Neural cell (in vitro differentiated cells): Measurements from ENCODE around the gene VAV3. TPM values are rescaled to one million over a fixed set of nuclear protein-coding genes. Genes with fewer than 3 reads are reported as not detected.

Experiments
- H2AFZ ChIP-seq: fragments of 200-600, 300-800 bp; sonication (generic), shearing (Covaris generic); 2 replicates; pipeline ENCODE4 v1.6.0; 2014; ENCODE audit warnings: low read depth, mild to moderate bottlenecking, antibody characterized with exemption, low read length, moderate library complexity
- H3F3A ChIP-seq: fragments of 200-600 bp; shearing (Covaris generic); 2 replicates; pipeline ENCODE4 v1.6.1; 2016; ENCODE audit warnings: mild to moderate bottlenecking, moderate library complexity, mixed read lengths, antibody characterized with exemption, low read length; ENCODE audit not compliant: insufficient read depth, poor library complexity, severe bottlenecking
- H3K27ac ChIP-seq: fragments of 200-600, 300-800 bp; sonication (generic), shearing (Covaris generic); 2 replicates; pipeline ENCODE4 v1.5.1; 2014; ENCODE audit warnings: mild to moderate bottlenecking, low read length, moderate library complexity
- H3K27me3 ChIP-seq: fragments of 300-800, 200-600 bp; sonication (generic), shearing (Covaris generic); 2 replicates; pipeline ENCODE4 v1.6.0; 2014; ENCODE audit warnings: mild to moderate bottlenecking, low read depth, low read length, moderate library complexity; ENCODE audit not compliant: insufficient read depth
- H3K36me3 ChIP-seq: fragments of 300-800, 200-600 bp; sonication (generic), shearing (Covaris generic); 2 replicates; pipeline ENCODE4 v1.5.1; 2014; ENCODE audit warnings: mild to moderate bottlenecking, antibody characterized with exemption, low read length, moderate library complexity; ENCODE audit not compliant: insufficient read depth
- H3K4me2 ChIP-seq: fragments of 300-800, 200-600 bp; sonication (generic), shearing (Covaris generic); 2 replicates; pipeline ENCODE4 v1.6.0; 2014; ENCODE audit warnings: mild to moderate bottlenecking, low read length
- H3K4me3 ChIP-seq: fragments of 300-800, 200-600 bp; sonication (generic), shearing (Covaris generic); 2 replicates; pipeline ENCODE4 v1.5.1; 2014; ENCODE audit warnings: mild to moderate bottlenecking, low read length, moderate library complexity
- H3K79me2 ChIP-seq: fragments of 200-600 bp; shearing (Covaris generic); replicated peaks from 2 replicates; pipeline ENCODE4 v1.6.0; 2014; ENCODE audit warnings: mild to moderate bottlenecking, low read length, moderate library complexity; ENCODE audit not compliant: insufficient read depth
- H3K9ac ChIP-seq: fragments of 300-800, 200-600 bp; sonication (generic), shearing (Covaris generic); 2 replicates; pipeline ENCODE4 v1.6.1; 2016; ENCODE audit warnings: mild to moderate bottlenecking, low read length, mixed read lengths
- H3K9me2 ChIP-seq: fragments of 200-600 bp; shearing (Covaris generic); 2 replicates; pipeline ENCODE4 v1.6.1; 2016; ENCODE audit warnings: mild to moderate bottlenecking, low read length, mixed read lengths; ENCODE audit not compliant: insufficient read depth
- H3K9me3 ChIP-seq: fragments of 200-600, 300-800 bp; sonication (generic), shearing (Covaris generic); 2 replicates; pipeline ENCODE4 v1.6.1; 2016; ENCODE audit warnings: mild to moderate bottlenecking, mixed run types, low read length, moderate library complexity, mixed read lengths
- H4K20me1 ChIP-seq: fragments of 200-600 bp; shearing (Covaris generic); 2 replicates; pipeline ENCODE4 v1.6.1; 2016; ENCODE audit warnings: mild to moderate bottlenecking, mixed run types; ENCODE audit not compliant: insufficient read depth
- CTCF ChIP-seq: fragments of 450-650 bp; IDR thresholded peaks from 2 replicates; pipeline ENCODE4 v1.5.1; 2014; ENCODE audit warnings: antibody characterized with exemption, mild to moderate bottlenecking, moderate library complexity; ENCODE audit not compliant: poor library complexity, severe bottlenecking
- EP300 ChIP-seq: fragments of 450-650 bp; conservative IDR thresholded peaks from 2 replicates; pipeline ENCODE4 v1.6.1; 2014; ENCODE audit warnings: antibody characterized with exemption, mild to moderate bottlenecking, moderate library complexity; ENCODE audit not compliant: poor library complexity, severe bottlenecking
- EZH2 ChIP-seq: fragments of 200-600, 300-800 bp; shearing (Covaris generic), sonication (generic); IDR thresholded peaks from 2 replicates; pipeline ENCODE4 v1.6.1; 2014; ENCODE audit warnings: antibody characterized with exemption, low read length, borderline replicate concordance, mild to moderate bottlenecking; ENCODE audit not compliant: insufficient read depth, poor library complexity, severe bottlenecking
- MXI1 ChIP-seq: fragments of 450-650 bp; conservative IDR thresholded peaks from 2 replicates; pipeline ENCODE4 v1.6.1; 2014; ENCODE audit warnings: antibody characterized with exemption, mild to moderate bottlenecking; ENCODE audit not compliant: poor library complexity, severe bottlenecking
- POLR2AphosphoS5 ChIP-seq: IDR thresholded peaks from 2 replicates; pipeline ENCODE4 v1.6.1; 2012
- RAD21 ChIP-seq: fragments of 450-650 bp; conservative IDR thresholded peaks from 2 replicates; pipeline ENCODE4 v1.6.1; 2014; ENCODE audit warnings: antibody characterized with exemption, mild to moderate bottlenecking, moderate library complexity
- REST ChIP-seq: IDR thresholded peaks from 2 replicates; pipeline ENCODE4 v1.6.1; 2012; ENCODE audit warnings: borderline replicate concordance
- SMC3 ChIP-seq: fragments of 450-650 bp; conservative IDR thresholded peaks from 2 replicates; pipeline ENCODE4 v1.6.1; 2014; ENCODE audit warnings: antibody characterized with exemption, mild to moderate bottlenecking, moderate library complexity; ENCODE audit not compliant: poor library complexity
- TAF1 ChIP-seq: IDR thresholded peaks from 2 replicates; pipeline ENCODE4 v1.6.1; 2012; ENCODE audit warnings: low read depth
- polyA plus RNA-seq: library from polyadenylated mRNA; depleted of rRNA; stranded (reverse); fragments of >200 nt; gene quantifications from 2 replicates; pipeline ENCODE4 v1.2.3, GENCODE V29; 2014

VAV3 gene
- polyA plus RNA-seq, 1 donor from 2014 or later: 7.6 TPM

- H3F3A ChIP-seq: no peaks in the 10 kb centered on the region
- no peaks in the 10 kb centered on the region for H4K20me1 ChIP-seq
- H3K79me2 ChIP-seq: no peaks in the 10 kb centered on the region
- H3K4me2 ChIP-seq: no peak overlapping the region
- no peaks in the 10 kb centered on the region for H3K36me3 ChIP-seq
- no peak overlapping the region for H2AFZ ChIP-seq
- H3K9me3 ChIP-seq: no peaks in the 10 kb centered on the region
- TF ChIP-seq POLR2AphosphoS5 (no peak), SMC3 (no peak), TAF1 (no peak), CTCF (no peak), MXI1 (no peak), EZH2 (no peak), RAD21 (no peak), REST (no peak), EP300 (no peak)
- H3K9ac ChIP-seq: no peak overlapping the region
- H3K9me2 ChIP-seq: no peaks in the 10 kb centered on the region
- no peak overlapping the region for H3K4me3 ChIP-seq
- no peak overlapping the region for H3K27ac ChIP-seq
- H3K27me3 ChIP-seq: no peaks in the 10 kb centered on the region
Measured at GRCh38 chr1:107679411-107679953, 285.5 kb downstream of the VAV3 start.

GRCh38 chr1:107678993-107679392 is 286.0 kb downstream of the VAV3 start:
- H3K79me2 ChIP-seq: no peaks in the 10 kb centered on the region
- no peak overlapping the region for H3K9ac ChIP-seq
- H3K27me3 ChIP-seq: no peaks in the 10 kb centered on the region
- H3K4me3 ChIP-seq: no peak overlapping the region
- H3K4me2 ChIP-seq: no peak overlapping the region
- no peaks in the 10 kb centered on the region for H4K20me1 ChIP-seq
- no peaks in the 10 kb centered on the region for H3K36me3 ChIP-seq
- H3K9me3 ChIP-seq: no peaks in the 10 kb centered on the region
- TF ChIP-seq EP300: no peak
- TF ChIP-seq RAD21: no peak
- TF ChIP-seq POLR2AphosphoS5: no peak
- TF ChIP-seq CTCF: no peak
- no peak for TF ChIP-seq TAF1
- TF ChIP-seq SMC3: no peak
- no peak for TF ChIP-seq REST
- no peak for TF ChIP-seq MXI1
- TF ChIP-seq EZH2: no peak
- H3F3A ChIP-seq: no peaks in the 10 kb centered on the region
- H2AFZ ChIP-seq: no peak overlapping the region
- no peak overlapping the region for H3K27ac ChIP-seq
- H3K9me2 ChIP-seq: no peaks in the 10 kb centered on the region
